OCI-LY3 (cell line): ENCODE results near the gene CENPT.

Experiments
- CTCF ChIP-seq: fragments of 200-600, 300-600 bp; sonication (generic); IDR thresholded peaks from 2 replicates; pipeline ENCODE4 v1.5.1; 2014; ENCODE audit warnings: antibody characterized with exemption, low read length, low read depth
- EZH2phosphoT487 ChIP-seq: fragments of 200-600 bp; shearing (Covaris generic); IDR thresholded peaks from 2 replicates; pipeline ENCODE4 v1.6.1; 2018; ENCODE audit warnings: antibody characterized with exemption, mixed run types, low read depth

- TF ChIP-seq CTCF (no peak), EZH2phosphoT487 (no peak)
These were observed 43.6 kb downstream of the CENPT start for GRCh38 chr16:67803894-67804293.
